Mesenchymal stem cell (in vitro differentiated cells and primary cell): ENCODE data around the gene RASA4.
"Not testable (repeated sequence)": the region's sequence is repeated elsewhere in the genome, so short reads cannot be mapped to it uniquely, and the experiment has no call there.

Experiments
- DNase-seq: peaks from one replicate; pipeline ENCODE4 v3.0.0-alpha.2; 2013
- H2AFZ ChIP-seq: one replicate; pipeline ENCODE4 v1.6.1; 2013; ENCODE audit warnings: low read depth, mild to moderate bottlenecking, control low read depth, inconsistent platforms, low read length, moderate library complexity
- H2AK5ac ChIP-seq: 2 replicates; pipeline ENCODE4 v1.6.1; 2013; ENCODE audit warnings: low read length, moderate library complexity, mild to moderate bottlenecking, inconsistent platforms; ENCODE audit not compliant: severe bottlenecking
- H2BK120ac ChIP-seq: one replicate; pipeline ENCODE4 v1.6.1; 2013; ENCODE audit warnings: low read depth, mild to moderate bottlenecking, inconsistent platforms, low read length, moderate library complexity
- H2BK12ac ChIP-seq, 2 experiments: one replicate each; pipeline ENCODE4 v1.6.1; 2013; ENCODE audit warnings: inconsistent platforms in 2 of 2, low read length in 2 of 2, mild to moderate bottlenecking in 2 of 2, moderate library complexity in 2 of 2, control low read depth in 1 of 2
- H2BK15ac ChIP-seq: one replicate; pipeline ENCODE4 v1.6.1; 2013; ENCODE audit warnings: mild to moderate bottlenecking, low read depth, inconsistent platforms; ENCODE audit not compliant: poor library complexity, severe bottlenecking
- H2BK5ac ChIP-seq: 2 replicates; pipeline ENCODE4 v1.6.1; 2013; ENCODE audit warnings: low read depth, mild to moderate bottlenecking, low read length, control low read depth, inconsistent platforms; ENCODE audit not compliant: poor library complexity, severe bottlenecking
- H3K14ac ChIP-seq, 2 experiments: one replicate each; pipeline ENCODE4 v1.6.1; 2013; ENCODE audit warnings: inconsistent platforms in 2 of 2, low read length in 2 of 2, control low read depth in 1 of 2, mild to moderate bottlenecking in 1 of 2, moderate library complexity in 1 of 2
- H3K18ac ChIP-seq, 2 experiments: one replicate each; pipeline ENCODE4 v1.6.1; 2013; ENCODE audit warnings: inconsistent platforms in 2 of 2, low read length in 2 of 2, control low read depth in 1 of 2, low read depth in 1 of 2, mild to moderate bottlenecking in 1 of 2
- H3K23ac ChIP-seq, 2 experiments: one replicate each; pipeline ENCODE4 v1.6.1; 2013; ENCODE audit warnings: inconsistent platforms in 2 of 2, low read length in 2 of 2, mild to moderate bottlenecking in 2 of 2, moderate library complexity in 2 of 2, control low read depth in 1 of 2
- H3K27ac ChIP-seq: 2 replicates; pipeline ENCODE4 v1.5.1; 2013; ENCODE audit warnings: mild to moderate bottlenecking, moderate library complexity, low read length, control low read depth, inconsistent platforms; ENCODE audit not compliant: poor library complexity, severe bottlenecking
- H3K27me3 ChIP-seq, 2 experiments: 2 replicates each; pipeline versions ENCODE4 v1.6.1 to v1.7.0; 2013; ENCODE audit warnings: low read length in 2 of 2, mild to moderate bottlenecking in 2 of 2, moderate library complexity in 2 of 2, control low read depth in 1 of 2, inconsistent platforms in 1 of 2; ENCODE audit not compliant: control insufficient read depth in 1 of 2, insufficient read depth in 1 of 2
- H3K36me3 ChIP-seq, 2 experiments: 2 replicates each; pipeline versions ENCODE4 v1.6.1 to v1.7.0; 2013; ENCODE audit warnings: low read length in 2 of 2, control low read depth in 1 of 2, inconsistent platforms in 1 of 2, low read depth in 1 of 2, mild to moderate bottlenecking in 1 of 2; ENCODE audit not compliant: insufficient read depth in 2 of 2, control insufficient read depth in 1 of 2
- H3K4ac ChIP-seq, 2 experiments: one replicate each; pipeline ENCODE4 v1.6.1; 2013; ENCODE audit warnings: inconsistent platforms in 2 of 2, low read length in 2 of 2, mild to moderate bottlenecking in 2 of 2, moderate library complexity in 2 of 2, control low read depth in 1 of 2, low read depth in 1 of 2
- H3K4me1 ChIP-seq: 2 replicates; pipeline ENCODE4 v1.6.1; 2013; ENCODE audit warnings: low read depth, low read length, control low read depth; ENCODE audit not compliant: control insufficient read depth, insufficient read depth
- H3K4me2 ChIP-seq: 2 replicates; pipeline ENCODE4 v1.6.1; 2013; ENCODE audit warnings: low read length, mild to moderate bottlenecking, inconsistent platforms; ENCODE audit not compliant: poor library complexity, severe bottlenecking
- H3K4me3 ChIP-seq, 2 experiments: 2 replicates each; pipeline versions ENCODE4 v1.5.1 to v1.7.0; 2013; ENCODE audit warnings: low read length in 2 of 2, mild to moderate bottlenecking in 2 of 2, control low read depth in 1 of 2, low read depth in 1 of 2; ENCODE audit not compliant: insufficient read depth in 1 of 2
- H3K79me1 ChIP-seq: replicated peaks from 2 replicates; pipeline ENCODE4 v1.6.1; 2013; ENCODE audit warnings: mild to moderate bottlenecking, control low read depth, low read length, inconsistent platforms; ENCODE audit not compliant: poor library complexity, severe bottlenecking
- H3K9ac ChIP-seq: 2 replicates; pipeline ENCODE4 v1.7.0; 2013; ENCODE audit warnings: mild to moderate bottlenecking, low read length, moderate library complexity
- H3K9me3 ChIP-seq: 2 replicates; pipeline ENCODE4 v1.7.0; 2013; ENCODE audit warnings: mild to moderate bottlenecking, low read length; ENCODE audit not compliant: control insufficient read depth
- H4K8ac ChIP-seq: one replicate; pipeline ENCODE4 v1.6.1; 2013; ENCODE audit warnings: inconsistent platforms, mild to moderate bottlenecking, low read length, moderate library complexity
- H4K91ac ChIP-seq: one replicate; pipeline ENCODE4 v1.6.1; 2013; ENCODE audit warnings: mild to moderate bottlenecking, low read length, inconsistent platforms
- WGBS: methylation state at CpG from one replicate; pipeline ENCODE4 v1.1.7; 2013; ENCODE audit warnings: mixed read lengths; 5-methylcytosine and 5-hydroxymethylcytosine counted together

The RASA4 gene

DNA sequence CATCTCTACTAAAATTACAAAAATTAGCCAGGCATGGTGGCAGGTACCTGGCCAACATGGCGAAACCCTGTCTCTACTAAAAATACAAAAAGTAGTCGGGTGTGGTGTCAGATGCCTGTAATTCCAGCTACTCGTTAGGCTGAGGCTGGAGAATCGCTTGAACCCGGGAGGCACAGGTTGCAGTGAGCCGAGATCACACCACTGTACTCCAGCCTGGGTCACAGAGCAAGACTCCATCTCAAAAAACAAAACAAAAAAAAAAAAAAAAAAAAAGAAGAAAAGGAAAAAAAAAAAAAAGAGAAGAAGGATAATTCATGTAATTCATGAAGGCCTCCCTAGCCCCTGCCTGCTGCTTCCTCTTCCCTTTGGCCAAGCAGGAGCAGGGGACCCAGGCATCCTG, 76.0 kb downstream of the RASA4 start:
- not testable (repeated sequence) for H3K4ac ChIP-seq, H3K4me2 ChIP-seq, H3K36me3 ChIP-seq, DNase-seq, H3K9ac ChIP-seq, H4K91ac ChIP-seq, H3K9me3 ChIP-seq, H3K27me3 ChIP-seq, H2BK12ac ChIP-seq, H3K14ac ChIP-seq, H4K8ac ChIP-seq, H3K23ac ChIP-seq, H2BK120ac ChIP-seq, H3K4me1 ChIP-seq, H2BK5ac ChIP-seq, H2AK5ac ChIP-seq, H2BK15ac ChIP-seq, H2AFZ ChIP-seq, H3K27ac ChIP-seq, H3K79me1 ChIP-seq, H3K4me3 ChIP-seq, H3K18ac ChIP-seq
- WGBS = 100% methylated on average over 1 of the region's 6 CpGs

DNA sequence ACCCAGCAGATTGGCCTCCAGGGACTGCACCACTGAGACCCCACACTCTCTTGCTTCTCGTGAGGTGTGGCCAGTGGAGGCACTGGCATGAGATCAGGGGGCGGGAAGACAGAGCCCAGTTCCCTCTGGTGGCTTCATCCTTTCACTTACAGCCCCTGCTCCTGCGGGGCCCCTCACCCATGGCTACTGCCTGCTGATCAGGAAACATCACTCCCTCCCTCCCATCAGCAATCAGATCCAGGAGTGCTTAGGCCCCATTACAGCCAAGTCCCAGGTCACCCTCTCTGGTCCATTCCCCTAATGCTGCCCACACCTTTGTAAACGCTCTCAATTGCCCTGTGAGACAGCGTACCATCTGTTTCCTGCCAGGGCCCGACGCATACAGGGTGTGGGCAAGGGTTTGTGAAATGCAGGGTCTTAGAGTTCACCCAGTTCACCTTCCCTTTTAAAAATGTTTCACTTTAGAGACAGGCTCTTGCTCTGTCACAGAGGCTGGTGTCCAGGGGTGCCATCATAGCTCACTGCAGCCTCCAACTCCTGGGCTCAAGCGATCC, 81.4 kb downstream of the RASA4 start:
- H2BK12ac ChIP-seq, H4K8ac ChIP-seq, H4K91ac ChIP-seq, H3K9ac ChIP-seq, H2BK15ac ChIP-seq, H2BK120ac ChIP-seq, H3K79me1 ChIP-seq, H2BK5ac ChIP-seq, H3K27me3 ChIP-seq, H3K18ac ChIP-seq, H3K4ac ChIP-seq, H3K36me3 ChIP-seq, DNase-seq, H3K9me3 ChIP-seq, H3K27ac ChIP-seq, H2AK5ac ChIP-seq, H2AFZ ChIP-seq, H3K14ac ChIP-seq, H3K4me2 ChIP-seq, H3K4me3 ChIP-seq, H3K4me1 ChIP-seq, H3K23ac ChIP-seq: not testable (repeated sequence)
- no CpG with 5 or more reads among the region's 8 CpGs for WGBS

DNA sequence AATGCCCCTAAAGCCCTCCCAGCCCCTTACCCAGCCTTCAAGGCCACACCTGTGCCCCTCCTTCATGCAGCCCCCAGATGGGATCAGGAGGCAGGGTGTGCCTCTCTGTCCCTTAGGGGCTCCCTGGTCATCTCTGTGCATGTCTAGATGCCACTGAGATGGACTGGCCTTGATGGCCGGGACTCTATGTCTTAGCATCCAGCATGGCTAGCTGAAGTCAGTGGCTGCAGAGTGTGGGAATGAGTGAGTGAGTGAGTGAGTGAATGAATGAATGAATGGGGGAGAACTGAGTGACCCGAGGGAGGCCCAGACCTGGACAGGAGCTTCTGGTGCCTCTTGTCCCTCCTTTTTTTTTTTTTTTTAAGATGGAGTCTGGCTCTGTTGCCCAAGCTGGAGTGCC, 84.4 kb downstream of the RASA4 start:
- not testable (repeated sequence) for DNase-seq

DNA sequence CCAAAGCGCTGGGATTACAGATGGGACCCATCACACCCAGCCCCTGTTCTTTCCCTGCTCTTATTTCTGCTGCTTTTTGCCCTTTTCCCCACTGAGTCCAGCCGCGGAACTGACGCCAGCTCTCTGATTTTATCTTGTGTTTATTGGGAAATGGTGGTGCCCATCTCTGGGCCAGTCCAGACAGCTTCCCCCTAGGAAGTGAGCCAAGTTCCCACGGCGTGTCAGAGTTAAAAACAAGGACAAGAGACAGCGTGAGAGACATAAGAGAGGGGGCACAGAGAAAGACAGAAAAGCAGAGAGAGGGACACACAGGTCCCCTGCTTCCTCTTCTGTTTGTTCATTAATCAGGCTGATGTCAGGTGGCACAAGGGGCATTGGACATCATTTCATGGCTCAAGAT, 85.0 kb downstream of the RASA4 start:
- WGBS = no CpG with 5 or more reads among the region's 7 CpGs
- not testable (repeated sequence) for H3K23ac ChIP-seq, H4K8ac ChIP-seq, H2BK12ac ChIP-seq, H3K9ac ChIP-seq, H3K27me3 ChIP-seq, H4K91ac ChIP-seq, H3K27ac ChIP-seq, H3K79me1 ChIP-seq, H3K4me1 ChIP-seq, H2AK5ac ChIP-seq, H3K4ac ChIP-seq, H3K18ac ChIP-seq, H3K4me3 ChIP-seq, H3K9me3 ChIP-seq, H2BK5ac ChIP-seq, H3K14ac ChIP-seq, H2BK120ac ChIP-seq, H2AFZ ChIP-seq, H2BK15ac ChIP-seq, H3K4me2 ChIP-seq, DNase-seq, H3K36me3 ChIP-seq

More for the DNA sequence above, 84.4 kb downstream of the RASA4 start:
- H3K4me2 ChIP-seq, H3K79me1 ChIP-seq, H3K14ac ChIP-seq, H3K9me3 ChIP-seq, H3K9ac ChIP-seq, H3K4me1 ChIP-seq, H2AK5ac ChIP-seq, H4K8ac ChIP-seq, H3K36me3 ChIP-seq, H2BK12ac ChIP-seq, H2BK15ac ChIP-seq, H4K91ac ChIP-seq, H2BK5ac ChIP-seq, H3K27ac ChIP-seq, H2BK120ac ChIP-seq, H2AFZ ChIP-seq, H3K4ac ChIP-seq, H3K27me3 ChIP-seq, H3K4me3 ChIP-seq, H3K23ac ChIP-seq, H3K18ac ChIP-seq: not testable (repeated sequence)
- 100% methylated on average over 1 of the region's 2 CpGs for WGBS
